Measurements from ENCODE around the gene WARS2.
"Not testable (repeated sequence)": the region's sequence is repeated elsewhere in the genome, so short reads cannot be mapped to it uniquely, and the experiment has no call there.

WARS2 gene

GRCh38 chr1:119140177-119141019 lies at the start of gene WARS2:
TSS of gene WARS2 (minus strand) at chr1:119140653. CDS start at chr1:119140644, 9 bp downstream.
- peak; percentile 96 for DNase-seq (ENCODE audit: low spot score)

GRCh38 chr1:119188926-119189325 lies 48.5 kb upstream of the WARS2 start:
- DNase-seq (ENCODE audit: low spot score), result no peak

- no peak for DNase-seq (ENCODE audit: low spot score)
These were observed 47.0 kb upstream of the WARS2 start for GRCh38 chr1:119187416-119187815.

GRCh38 chr1:119186471-119186870 lies 46.0 kb upstream of the WARS2 start:
- no peak for DNase-seq (ENCODE audit: low spot score)

- no peak for DNase-seq (ENCODE audit: low spot score)
These were observed 44.5 kb upstream of the WARS2 start for GRCh38 chr1:119184972-119185371.

- DNase-seq (ENCODE audit: low spot score), result no peak
These were observed 40.8 kb upstream of the WARS2 start for GRCh38 chr1:119181218-119181617.

GRCh38 chr1:119179051-119179450 lies 38.6 kb upstream of the WARS2 start:
- DNase-seq (ENCODE audit: low spot score), result no peak

GRCh38 chr1:119172927-119173326 lies 32.5 kb upstream of the WARS2 start:
- not testable (repeated sequence) for DNase-seq (ENCODE audit: low spot score)

GRCh38 chr1:119171381-119172010 lies 31.0 kb upstream of the WARS2 start:
- not testable (repeated sequence) for DNase-seq (ENCODE audit: low spot score)

GRCh38 chr1:119163396-119163795 lies 22.9 kb upstream of the WARS2 start:
- DNase-seq (ENCODE audit: low spot score), result no peak

- no peak for DNase-seq (ENCODE audit: low spot score)
These were observed 20.4 kb upstream of the WARS2 start for GRCh38 chr1:119160866-119161265.

- DNase-seq (ENCODE audit: low spot score), result no peak
These were observed 20.0 kb upstream of the WARS2 start for GRCh38 chr1:119160409-119160808.

GRCh38 chr1:119159966-119160365 lies 19.5 kb upstream of the WARS2 start:
- DNase-seq (ENCODE audit: low spot score), result no peak

- no peak for DNase-seq (ENCODE audit: low spot score)
These were observed 18.7 kb upstream of the WARS2 start for GRCh38 chr1:119159111-119159510.

- DNase-seq (ENCODE audit: low spot score), result not testable (repeated sequence)
These were observed 16.3 kb upstream of the WARS2 start for GRCh38 chr1:119156761-119157160.

GRCh38 chr1:119155069-119155468 lies 14.6 kb upstream of the WARS2 start:
- DNase-seq (ENCODE audit: low spot score), result not testable (repeated sequence)

- DNase-seq (ENCODE audit: low spot score), result no peak
These were observed 9.7 kb upstream of the WARS2 start for GRCh38 chr1:119150150-119150549.

- DNase-seq (ENCODE audit: low spot score), result no peak
These were observed 7.2 kb upstream of the WARS2 start for GRCh38 chr1:119147661-119148090.

- DNase-seq (ENCODE audit: low spot score), result no peak
These were observed 6.0 kb upstream of the WARS2 start for GRCh38 chr1:119146466-119146865.

GRCh38 chr1:119144813-119145212 lies 4.4 kb upstream of the WARS2 start:
- no peak for DNase-seq (ENCODE audit: low spot score)

- no peak for DNase-seq (ENCODE audit: low spot score)
These were observed 3.3 kb upstream of the WARS2 start for GRCh38 chr1:119143706-119144105.

GRCh38 chr1:119141660-119142059 lies 1.2 kb upstream of the WARS2 start:
- DNase-seq (ENCODE audit: low spot score), result no peak

- DNase-seq (ENCODE audit: low spot score), result peak; percentile 7
These were observed 569 bp upstream of the WARS2 start for GRCh38 chr1:119141020-119141424.

- no peak for DNase-seq (ENCODE audit: low spot score)
These were observed 636 bp downstream of the WARS2 start for GRCh38 chr1:119139857-119140176.
